ENCODE results near the gene FAM237B.
"Not testable (repeated sequence)": the region's sequence is repeated elsewhere in the genome, so short reads cannot be mapped to it uniquely, and the experiment has no call there.

The FAM237B gene
- total RNA-seq, result 0 to 0.10 (median 0) reads per million in 18 experiments

DNA sequence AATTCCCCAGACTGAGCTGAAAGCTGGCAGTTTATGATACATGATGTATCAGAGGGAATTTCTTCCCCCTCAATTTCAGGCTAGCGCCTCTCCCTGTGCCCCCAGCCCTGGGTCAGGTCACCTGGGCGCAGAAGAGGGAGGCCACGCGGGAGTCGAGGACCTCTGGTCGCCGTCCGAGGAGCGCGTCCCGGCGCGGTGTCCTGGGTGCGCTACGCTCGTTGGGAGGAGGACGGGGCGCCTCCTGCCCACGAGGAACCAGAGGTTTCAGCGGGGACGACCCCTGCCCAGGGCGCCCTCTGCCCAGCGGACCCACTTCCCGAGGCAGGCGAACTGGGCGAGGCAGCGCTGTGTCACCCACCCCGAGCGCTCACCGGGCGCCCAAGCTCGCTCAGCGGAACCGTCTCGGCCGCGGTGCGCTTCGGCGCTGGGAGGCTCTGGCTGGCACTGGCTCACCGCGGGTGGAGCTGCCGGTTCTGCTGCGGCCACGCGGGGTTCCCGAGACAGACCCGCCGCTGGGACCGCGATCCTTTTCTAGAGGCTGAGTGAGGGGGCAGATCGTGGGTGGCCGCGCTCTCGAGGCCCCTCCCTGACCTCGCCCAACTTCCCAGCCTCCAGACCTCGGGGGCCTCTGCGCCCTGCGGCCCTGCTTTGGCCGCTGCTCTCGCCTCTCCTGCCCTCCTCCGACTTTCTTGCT lies at the start of gene FAM237B:
TSS of gene FAM237B (minus strand) at position 504 of the 694 bp plus-strand sequence. CDS start 1,556 bp downstream, outside the sequence.
- no peak for DNase-seq

DNA sequence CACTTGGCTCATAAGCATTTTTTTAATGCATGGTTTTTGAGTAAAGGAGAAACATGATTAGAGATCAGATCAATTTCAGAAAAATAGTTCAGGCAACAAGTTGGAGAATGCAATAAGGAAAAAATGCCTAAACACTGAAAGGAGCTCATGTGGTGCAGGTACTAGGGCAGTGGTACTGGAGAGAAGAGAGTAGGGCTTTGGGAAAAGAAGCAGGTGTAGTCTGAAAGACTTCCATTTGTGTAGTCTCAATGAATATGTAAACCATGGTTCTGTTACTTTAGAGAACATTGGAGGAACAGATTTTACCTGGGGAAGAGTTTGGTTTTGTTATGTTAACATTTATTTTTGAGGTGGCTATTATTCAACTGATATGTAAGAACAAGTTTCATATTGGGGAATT lies 30.9 kb upstream of the FAM237B start:
- no peak for DNase-seq

DNA sequence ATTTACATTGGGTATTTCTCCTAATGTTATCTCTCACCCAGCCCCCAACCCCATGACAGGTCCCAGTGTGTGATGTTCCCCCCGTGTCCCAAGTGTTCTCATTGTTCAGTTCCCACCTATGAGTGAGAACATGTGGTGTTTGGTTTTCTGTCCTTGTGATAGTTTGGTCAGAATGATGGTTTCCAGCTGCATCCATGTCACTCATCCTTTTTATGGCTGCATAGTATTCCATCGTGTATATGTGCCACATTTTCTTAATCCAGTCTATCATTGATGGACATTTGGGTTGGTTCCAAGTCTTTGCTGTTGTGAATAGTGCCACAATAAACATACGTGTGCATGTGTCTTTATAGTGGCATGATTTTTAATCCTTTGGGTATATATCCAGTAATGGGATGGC lies 28.9 kb upstream of the FAM237B start:
- not testable (repeated sequence) for DNase-seq

DNA sequence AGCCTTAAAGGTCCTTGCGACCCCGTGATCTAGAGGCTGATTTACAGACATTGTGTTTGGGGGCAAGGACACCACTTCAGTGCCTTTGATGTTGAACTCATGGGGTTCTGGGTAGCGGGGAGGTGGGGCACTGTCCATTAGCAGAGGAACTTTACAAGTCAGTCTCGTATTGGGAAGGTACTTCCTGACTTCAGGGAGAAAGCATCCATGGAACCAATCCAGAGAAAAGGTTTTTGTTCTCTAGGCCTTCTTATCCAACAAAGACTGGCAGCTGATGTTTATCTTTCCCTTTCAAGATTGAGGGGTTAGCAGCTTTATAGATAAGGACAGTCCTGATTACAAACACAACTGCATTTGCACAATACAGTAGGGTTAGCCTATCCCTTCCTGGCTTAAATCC lies 28.2 kb upstream of the FAM237B start:
- no peak for DNase-seq

DNA sequence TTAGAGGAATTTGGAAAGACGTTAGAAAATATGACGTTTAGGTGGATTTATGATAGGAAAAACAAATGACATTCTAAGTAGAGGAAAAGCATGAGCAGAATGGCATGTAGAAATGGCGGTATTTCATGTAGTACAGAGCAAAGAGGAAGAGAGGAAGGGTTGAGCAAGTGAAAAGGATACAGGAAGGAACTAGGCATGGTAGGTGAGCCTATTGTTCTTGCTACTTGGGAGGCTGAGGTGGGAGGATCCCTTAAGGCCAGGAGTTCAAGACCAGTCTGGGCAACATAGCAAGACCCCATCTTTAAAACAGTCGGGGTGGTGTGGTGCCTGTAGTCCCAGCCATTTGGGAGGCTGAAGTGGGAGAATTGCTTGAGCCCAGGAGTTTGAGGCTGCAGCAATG lies 26.7 kb upstream of the FAM237B start:
- DNase-seq, result peak; percentile 10 to 24

GRCh38 chr7:90346336-90347125 lies 25.4 kb upstream of the FAM237B start, which contains the start of gene GTPBP10:
Gene GTPBP10 (plus strand): TSS chr7:90346716. CDS start chr7:90346742, 26 bp downstream.
- peak; percentile 98 for DNase-seq

DNA sequence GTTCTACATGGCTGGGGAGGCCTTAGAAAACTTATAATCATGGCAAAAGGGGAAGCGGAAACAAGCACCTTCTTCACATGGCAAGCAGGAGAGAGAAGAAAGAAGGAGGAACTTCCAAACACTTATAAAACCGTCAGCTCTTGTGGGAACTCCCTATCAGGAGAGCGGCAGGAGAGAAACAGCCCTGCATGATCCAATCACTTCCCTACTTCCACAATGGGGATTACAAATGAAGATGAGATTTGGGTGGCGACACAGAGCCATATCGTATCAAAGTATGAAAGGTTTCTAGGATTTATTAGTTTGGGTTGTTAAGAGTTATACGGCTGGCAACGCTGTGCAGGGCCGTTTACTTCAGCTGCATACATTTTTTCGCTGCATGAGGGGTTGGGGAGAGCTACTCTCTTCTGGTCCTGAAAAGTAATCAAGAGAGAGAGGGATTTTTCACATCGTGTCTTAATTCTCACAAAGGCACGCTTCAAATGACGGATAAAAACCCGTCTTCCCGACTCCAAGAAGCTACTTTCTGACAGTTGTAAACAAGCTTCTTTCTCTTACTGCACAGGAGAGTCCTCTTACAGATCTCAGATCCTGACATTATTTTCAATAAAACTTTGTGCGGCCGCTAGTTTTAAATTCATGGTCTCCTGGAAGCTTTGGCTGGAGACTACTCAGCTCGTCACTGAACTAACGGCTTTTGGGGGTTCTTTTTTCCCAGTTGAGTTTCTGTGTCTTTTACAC lies 24.7 kb upstream of the FAM237B start:
- DNase-seq, result peak; percentile 39 to 52

GRCh38 chr7:90345016-90345415 lies 23.9 kb upstream of the FAM237B start:
- no peak for DNase-seq

GRCh38 chr7:90337106-90337505 lies 16.0 kb upstream of the FAM237B start:
- DNase-seq, result no peak

DNA sequence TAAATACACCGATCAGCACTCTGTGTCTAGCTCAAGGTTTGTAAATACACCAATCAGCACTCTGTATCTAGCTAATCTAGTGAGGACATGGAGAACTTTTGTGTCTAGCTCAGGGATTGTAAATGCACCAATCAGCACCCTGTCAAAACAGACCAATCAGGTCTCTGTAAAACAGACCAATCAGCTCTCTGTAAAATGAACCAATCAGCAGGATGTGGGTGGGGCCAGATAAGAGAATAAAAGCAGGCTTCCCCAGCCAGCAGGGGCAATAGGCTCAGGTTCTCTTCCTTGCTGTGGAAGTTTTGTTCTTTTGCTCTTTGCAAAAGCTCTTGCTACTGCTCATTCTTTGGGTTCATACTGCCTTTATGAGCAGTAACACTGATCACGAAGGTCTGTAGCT lies 13.8 kb upstream of the FAM237B start:
- DNase-seq, result not testable (repeated sequence)

DNA sequence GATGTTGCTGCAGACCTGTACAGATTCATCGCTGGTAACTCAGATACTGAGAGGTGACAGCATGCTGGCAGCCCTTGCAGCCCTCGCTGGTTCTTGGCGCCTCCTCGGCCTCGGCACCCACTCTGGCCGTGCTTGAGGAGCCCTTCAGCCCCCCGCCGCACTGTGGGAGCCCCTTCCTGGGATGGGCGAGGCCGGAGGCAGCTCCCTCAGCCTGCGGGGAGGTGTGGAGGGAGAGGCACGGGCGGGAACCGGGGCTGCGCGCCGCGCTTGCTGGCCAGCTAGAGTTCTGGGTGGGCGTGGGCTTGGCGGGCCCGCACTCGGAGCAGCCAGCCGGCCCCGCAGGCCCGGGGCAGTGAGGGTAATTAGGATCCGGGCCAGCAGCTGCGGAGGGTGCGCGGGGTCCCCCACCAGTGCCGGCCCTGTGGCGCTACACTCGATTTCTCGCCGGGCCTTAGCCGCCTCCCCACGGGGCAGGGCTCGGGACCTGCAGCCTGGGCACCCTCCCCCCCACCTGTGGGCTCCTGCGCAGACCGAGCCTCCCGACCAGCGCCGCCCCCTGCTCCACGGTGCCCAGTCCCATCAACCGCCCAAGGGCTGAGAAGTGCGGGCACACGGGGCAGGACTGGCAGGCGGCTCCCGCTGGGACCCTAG lies 13.2 kb upstream of the FAM237B start:
- DNase-seq, result no peak

GRCh38 chr7:90326500-90326899 lies 5.4 kb upstream of the FAM237B start:
- DNase-seq, result no peak

GRCh38 chr7:90322837-90323236 lies 1.7 kb upstream of the FAM237B start:
- no peak for DNase-seq

DNA sequence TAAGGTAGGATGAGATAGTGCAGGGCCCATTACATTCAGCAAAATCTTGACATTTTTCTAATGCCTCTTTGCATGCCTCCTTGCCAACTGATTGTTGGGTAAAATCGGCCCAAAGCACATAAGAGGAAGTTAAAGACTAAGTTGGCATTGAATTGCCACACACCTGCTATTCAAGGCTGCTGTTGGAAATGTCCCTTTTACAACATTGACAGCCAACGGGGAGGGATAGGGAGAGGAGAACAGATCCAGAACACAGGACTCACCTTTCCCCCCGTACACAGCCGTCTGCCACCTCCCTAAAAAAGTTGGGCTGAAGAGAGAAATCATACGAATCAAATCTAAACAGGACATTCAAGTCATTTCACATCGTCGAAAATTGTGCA lies 695 bp downstream of the FAM237B start:
- no peak for DNase-seq

DNA sequence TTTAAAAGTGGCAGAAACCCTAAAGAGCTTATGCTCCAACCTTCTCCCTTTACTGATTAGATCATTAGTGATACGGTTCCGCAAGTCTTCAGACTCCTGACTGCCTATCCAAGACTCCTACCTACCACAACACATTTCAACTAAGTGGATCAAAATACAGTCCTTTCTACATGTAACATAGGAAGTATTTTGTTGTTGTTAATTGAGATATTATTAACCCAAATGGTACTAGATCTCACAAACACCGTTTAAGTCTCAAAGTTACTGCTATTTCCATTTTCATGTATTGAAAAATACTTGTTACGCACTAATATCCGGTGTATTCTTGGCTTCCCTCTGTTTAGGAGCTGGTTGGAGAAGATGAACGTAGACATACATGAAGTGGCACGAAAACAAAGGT lies 1.1 kb downstream of the FAM237B start:
- no peak for DNase-seq

GRCh38 chr7:90313907-90314306 lies 7.2 kb downstream of the FAM237B start:
- DNase-seq, result no peak

- peak in 1 of 2 donors; percentile 15 for DNase-seq
These were observed 8.4 kb downstream of the FAM237B start for GRCh38 chr7:90312745-90313144.

GRCh38 chr7:90311175-90311574 lies 9.9 kb downstream of the FAM237B start:
- no peak for DNase-seq

DNA sequence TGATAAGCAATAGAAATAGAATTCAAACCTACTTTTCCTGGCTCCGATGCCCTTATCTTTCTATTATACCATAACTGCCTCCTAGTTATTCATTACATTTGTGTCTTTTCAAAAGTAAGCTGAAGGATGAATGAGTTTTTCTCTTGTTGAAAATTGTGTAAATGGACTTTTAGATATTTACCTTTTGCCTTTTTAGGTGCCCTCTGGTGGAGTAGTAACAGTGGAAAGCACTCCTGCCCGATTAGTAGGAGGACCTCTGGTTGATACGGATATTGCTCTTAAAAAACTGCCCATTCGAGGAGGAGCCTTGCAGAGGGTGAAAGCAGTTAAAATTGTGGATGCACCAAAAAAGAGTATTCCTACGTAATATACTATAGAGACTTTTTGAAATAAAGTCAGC lies 11.2 kb downstream of the FAM237B start:
- no peak for DNase-seq

- no peak for DNase-seq
These were observed 17.9 kb downstream of the FAM237B start for GRCh38 chr7:90303241-90303640.

DNA sequence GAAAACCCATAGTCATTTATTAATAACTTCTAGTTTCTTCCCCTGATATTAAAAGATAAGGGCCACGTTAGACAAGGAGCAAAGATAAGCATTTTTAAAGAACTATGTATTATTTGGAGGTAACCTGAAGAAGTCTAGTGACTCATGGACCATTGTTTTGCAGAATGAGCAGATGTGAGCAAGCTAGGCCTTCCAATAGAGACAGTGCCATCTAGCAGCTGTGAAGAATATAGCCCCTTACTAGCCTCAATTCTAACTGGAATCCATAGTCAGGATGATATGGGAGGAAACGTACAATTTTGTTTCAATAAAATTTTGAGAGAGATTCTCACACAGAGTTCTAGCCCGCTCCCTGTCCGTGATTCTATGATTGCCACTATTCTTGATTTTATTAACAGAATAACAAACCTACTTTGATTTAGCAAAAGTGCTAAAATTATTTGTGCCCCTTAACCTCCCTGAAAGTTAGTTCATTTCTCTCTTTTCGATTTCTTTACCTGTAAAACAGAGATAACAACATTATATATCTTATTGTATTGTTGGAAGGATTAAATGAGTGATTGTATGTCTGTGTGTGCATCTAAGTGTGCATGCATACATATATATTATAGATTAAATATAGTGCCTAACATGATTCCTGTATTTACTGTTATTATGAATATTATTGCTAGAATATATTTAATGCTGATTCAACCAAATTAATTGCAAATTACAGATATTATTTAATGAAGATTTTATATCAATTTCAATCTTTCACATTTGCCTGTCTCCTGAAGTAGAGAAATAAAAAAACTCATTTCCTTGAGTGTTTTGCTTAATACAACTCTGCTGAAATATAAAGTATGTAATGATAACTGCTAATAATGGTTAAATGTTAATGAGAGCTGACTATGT lies 22.7 kb downstream of the FAM237B start:
- DNase-seq, result peak; percentile 35 to 36
